ENCODE results near the gene SNX5.
"Not testable (repeated sequence)": the region's sequence is repeated elsewhere in the genome, so short reads cannot be mapped to it uniquely, and the experiment has no call there.

SNX5 gene

GRCh38 chr20:17966432-17967310 lies 1.9 kb downstream of the SNX5 start:
- Histone ChIP-seq H3K27ac (ENCODE audit: low read depth, low read length) (peak overlapping the region; percentile 98), H3K9me3 (ENCODE audit: insufficient read depth, low read depth, low read length) (no peaks in the 10 kb centered on the region), H3K4me3 (ENCODE audit: low read length) (peak overlapping the region; percentile 87), H3K27me3 (ENCODE audit: insufficient read depth, low read length) (no peaks in the 10 kb centered on the region), H3K36me3 (ENCODE audit: insufficient read depth, low read length) (peaks cover 60% of the 10 kb centered on the region), H3K9ac (ENCODE audit: low read depth, low read length) (peak overlapping the region; percentile 99), H3K4me1 (ENCODE audit: insufficient read depth, low read length) (peaks cover 49% of the 10 kb centered on the region)
- 12% methylated on average over 3 of the region's 9 CpGs for WGBS

- Histone ChIP-seq H3K27me3 (ENCODE audit: insufficient read depth, low read length) (no peaks in the 10 kb centered on the region), H3K9ac (ENCODE audit: low read depth, low read length) (peak overlapping the region; percentile 99), H3K4me1 (ENCODE audit: insufficient read depth, low read length) (peaks cover 47% of the 10 kb centered on the region), H3K27ac (ENCODE audit: low read depth, low read length) (peak overlapping the region; percentile 17; the same call in 1 of the 2 replicates), H3K4me3 (ENCODE audit: low read length) (peak overlapping the region; percentile 87), H3K9me3 (ENCODE audit: insufficient read depth, low read depth, low read length) (no peaks in the 10 kb centered on the region), H3K36me3 (ENCODE audit: insufficient read depth, low read length) (peaks cover 53% of the 10 kb centered on the region)
- WGBS, result 27% methylated on average over 9 of the region's 9 CpGs
Observed at GRCh38 chr20:17965042-17965697, 3.4 kb downstream of the SNX5 start.

- Histone ChIP-seq H3K27ac (ENCODE audit: low read depth, low read length) (peak overlapping the region; percentile 15), H3K36me3 (ENCODE audit: insufficient read depth, low read length) (peaks cover 51% of the 10 kb centered on the region), H3K4me3 (ENCODE audit: low read length) (peak overlapping the region; percentile 87), H3K9ac (ENCODE audit: low read depth, low read length) (peak overlapping the region; percentile 99), H3K9me3 (ENCODE audit: insufficient read depth, low read depth, low read length) (no peaks in the 10 kb centered on the region), H3K4me1 (ENCODE audit: insufficient read depth, low read length) (peaks cover 50% of the 10 kb centered on the region), H3K27me3 (ENCODE audit: insufficient read depth, low read length) (no peaks in the 10 kb centered on the region)
- WGBS, result 30% methylated on average over 3 of the region's 3 CpGs
Observed at GRCh38 chr20:17964632-17965031, 4.0 kb downstream of the SNX5 start.

- 79% methylated on average over 1 of the region's 1 CpG for WGBS
- peak overlapping the region; percentile 87 for H3K4me3 ChIP-seq (ENCODE audit: low read length)
- no peaks in the 10 kb centered on the region for H3K9me3 ChIP-seq (ENCODE audit: insufficient read depth, low read depth, low read length)
- peaks cover 55% of the 10 kb centered on the region for H3K4me1 ChIP-seq (ENCODE audit: insufficient read depth, low read length)
- H3K36me3 ChIP-seq (ENCODE audit: insufficient read depth, low read length), result peaks cover 54% of the 10 kb centered on the region
- H3K27ac ChIP-seq (ENCODE audit: low read depth, low read length), result peak overlapping the region; percentile 15; the same call in 1 of the 2 replicates
- no peaks in the 10 kb centered on the region for H3K27me3 ChIP-seq (ENCODE audit: insufficient read depth, low read length)
- H3K9ac ChIP-seq (ENCODE audit: low read depth, low read length), result peak overlapping the region; percentile 99; the same call in 1 of the 2 replicates
Observed at GRCh38 chr20:17964073-17964472, 4.5 kb downstream of the SNX5 start.

- Histone ChIP-seq H3K27me3 (ENCODE audit: insufficient read depth, low read length) (no peaks in the 10 kb centered on the region), H3K36me3 (ENCODE audit: insufficient read depth, low read length) (peaks cover 62% of the 10 kb centered on the region), H3K27ac (ENCODE audit: low read depth, low read length) (peak overlapping the region; percentile 15; the same call in 1 of the 2 replicates), H3K4me1 (ENCODE audit: insufficient read depth, low read length) (peaks cover 62% of the 10 kb centered on the region), H3K4me3 (ENCODE audit: low read length) (peak overlapping the region; percentile 87), H3K9ac (ENCODE audit: low read depth, low read length) (peak overlapping the region; percentile 32), H3K9me3 (ENCODE audit: insufficient read depth, low read depth, low read length) (no peaks in the 10 kb centered on the region)
- WGBS, result 66% methylated on average over 9 of the region's 9 CpGs
Observed at GRCh38 chr20:17963114-17963897, 5.3 kb downstream of the SNX5 start.

GRCh38 chr20:17961587-17961940 lies 7.0 kb downstream of the SNX5 start:
- Histone ChIP-seq H3K4me1 (ENCODE audit: insufficient read depth, low read length) (peaks cover 63% of the 10 kb centered on the region), H3K9ac (ENCODE audit: low read depth, low read length) (0 out of 2 replicates have a peak overlapping the region, but pooled peaks have one; percentile 16), H3K27me3 (ENCODE audit: insufficient read depth, low read length) (no peaks in the 10 kb centered on the region), H3K27ac (ENCODE audit: low read depth, low read length) (no peak overlapping the region), H3K9me3 (ENCODE audit: insufficient read depth, low read depth, low read length) (no peaks in the 10 kb centered on the region), H3K4me3 (ENCODE audit: low read length) (no peak overlapping the region), H3K36me3 (ENCODE audit: insufficient read depth, low read length) (peaks cover 62% of the 10 kb centered on the region)
- 85% methylated on average over 1 of the region's 1 CpG for WGBS

- Histone ChIP-seq H3K27me3 (ENCODE audit: insufficient read depth, low read length) (no peaks in the 10 kb centered on the region), H3K9me3 (ENCODE audit: insufficient read depth, low read depth, low read length) (no peaks in the 10 kb centered on the region), H3K36me3 (ENCODE audit: insufficient read depth, low read length) (peaks cover 62% of the 10 kb centered on the region), H3K4me3 (ENCODE audit: low read length) (no peak overlapping the region), H3K27ac (ENCODE audit: low read depth, low read length) (peak overlapping the region; percentile 19; the same call in 1 of the 2 replicates), H3K4me1 (ENCODE audit: insufficient read depth, low read length) (peaks cover 63% of the 10 kb centered on the region), H3K9ac (ENCODE audit: low read depth, low read length) (0 out of 2 replicates have a peak overlapping the region, but pooled peaks have one; percentile 13)
- 73% methylated on average over 6 of the region's 6 CpGs for WGBS
Observed at GRCh38 chr20:17960927-17961586, 7.5 kb downstream of the SNX5 start.

GRCh38 chr20:17960400-17960885 lies 8.2 kb downstream of the SNX5 start:
- not testable (repeated sequence) for H3K27ac ChIP-seq (ENCODE audit: low read depth, low read length); H3K27me3 ChIP-seq (ENCODE audit: insufficient read depth, low read length); H3K4me3 ChIP-seq (ENCODE audit: low read length); H3K9ac ChIP-seq (ENCODE audit: low read depth, low read length); H3K9me3 ChIP-seq (ENCODE audit: insufficient read depth, low read depth, low read length)
- Histone ChIP-seq H3K4me1 (ENCODE audit: insufficient read depth, low read length) (peaks cover 57% of the 10 kb centered on the region), H3K36me3 (ENCODE audit: insufficient read depth, low read length) (peaks cover 62% of the 10 kb centered on the region)
- 94% methylated on average over 16 of the region's 16 CpGs for whole genome bisulfite sequencing

GRCh38 chr20:17959257-17959627 lies 9.4 kb downstream of the SNX5 start:
- H3K9ac ChIP-seq (ENCODE audit: low read depth, low read length), result 0 out of 2 replicates have a peak overlapping the region, but pooled peaks have one; percentile 27
- peak overlapping the region; percentile 4; the same call in 1 of the 2 replicates for H3K27ac ChIP-seq (ENCODE audit: low read depth, low read length)
- H3K36me3 ChIP-seq (ENCODE audit: insufficient read depth, low read length), result peaks cover 65% of the 10 kb centered on the region
- H3K4me3 ChIP-seq (ENCODE audit: low read length), result no peak overlapping the region
- H3K9me3 ChIP-seq (ENCODE audit: insufficient read depth, low read depth, low read length), result no peaks in the 10 kb centered on the region
- no peaks in the 10 kb centered on the region for H3K27me3 ChIP-seq (ENCODE audit: insufficient read depth, low read length)
- peaks cover 46% of the 10 kb centered on the region for H3K4me1 ChIP-seq (ENCODE audit: insufficient read depth, low read length)
- WGBS, result 86% methylated on average over 4 of the region's 5 CpGs

Measured in HUES64 (cell line).